ENCODE data around the gene JAK2. TPM values are rescaled to one million over a fixed set of nuclear protein-coding genes. Genes with fewer than 3 reads are reported as not detected.

The JAK2 gene
- total and polyA plus RNA-seq, 2 of the 4 experiments (the other 2 are of a cell fraction), result 2.3 to 6.1 TPM

- no peak for TF ChIP-seq RCOR1 (IDR thresholded peaks at IDR 0.05; ENCODE audit: insufficient replicate concordance, low read length)
Observed at GRCh38 chr9:4987961-4988421, 2.9 kb downstream of the JAK2 start (continued).

- Histone ChIP-seq H3K27ac (ENCODE audit: insufficient read depth, low read length) (no peak overlapping the region), H3K9ac (ENCODE audit: low read depth, low read length) (no peak overlapping the region), H3K4me2 (ENCODE audit: low read depth, low read length) (no peak overlapping the region), H3K36me3 (ENCODE audit: control insufficient read depth, insufficient read depth, low read length) (peaks cover 10% of the 10 kb centered on the region), H4K20me1 (ENCODE audit: insufficient read depth, low read length) (no peaks in the 10 kb centered on the region), H4K91ac (ENCODE audit: insufficient read depth, low read depth, low read length) (no peak overlapping the region), H2AFZ (replicated peaks; ENCODE audit: low read length, poor library complexity) (no peak overlapping the region), H3K14ac (replicated peaks; ENCODE audit: low read depth, low read length) (no peak overlapping the region), H3K79me1 (ENCODE audit: low read depth in 1 of 2, low read length in 2 of 2) (peaks cover 26 to 50% of the 10 kb centered on the region in 2 experiments), H4K5ac (ENCODE audit: low read depth, low read length) (no peak overlapping the region), H2BK5ac (ENCODE audit: low read depth, low read length, poor library complexity, severe bottlenecking) (no peak overlapping the region), H2BK20ac (ENCODE audit: low read depth, low read length) (no peak overlapping the region), H3K56ac (ENCODE audit: extremely low read depth, insufficient read depth, low read length) (no peak overlapping the region), H3K18ac (ENCODE audit: low read depth, low read length) (no peak overlapping the region), H3K27me3 (ENCODE audit: control insufficient read depth, insufficient read depth, low read length) (no peaks in the 10 kb centered on the region), H3K4me1 (ENCODE audit: control insufficient read depth, insufficient read depth, low read length) (no peaks in the 10 kb centered on the region), H2AK5ac (ENCODE audit: low read depth, low read length) (no peak overlapping the region), H2AK9ac (replicated peaks; ENCODE audit: low read depth, low read length, poor library complexity) (no peak overlapping the region), H4K8ac (ENCODE audit: low read depth in 2 of 2, low read length in 2 of 2) (no peak overlapping the region), H3K9me3 (ENCODE audit: control insufficient read depth, insufficient read depth, low read length) (peaks cover 6% of the 10 kb centered on the region), H3K4me3 (ENCODE audit: insufficient read depth, low read depth, low read length) (no peak overlapping the region), H2BK120ac (ENCODE audit: low read depth, low read length) (no peak overlapping the region), H3K9me1 (ENCODE audit: insufficient read depth, low read length) (no peaks in the 10 kb centered on the region), H3K4ac (ENCODE audit: low read depth, low read length) (no peak overlapping the region), H3K23ac (ENCODE audit: low read depth, low read length) (no peak overlapping the region), H2BK15ac (ENCODE audit: low read depth, low read length) (no peak overlapping the region)
- no TSS peak for BruUV-seq (replicated peaks)
- in situ Hi-C loops (cut with MboI; ENCODE audit: low sequenced_read_pairs), result no loop called here
- POLR2A ChIA-PET (ENCODE audit: unreplicated experiment), result no interaction called here
- DNase-seq (no peak), ATAC-seq (ENCODE audit: low read depth) (no peak)
- CTCF ChIA-PET, result interaction anchor here (0.6 to 0.9 kb wide), 2 partner anchors 233 to 608 kb away, joined by 3 to 6 read pairs; no protein-coding TSS in a partner anchor
- WGBS, 2 experiments (ENCODE audit: extremely low coverage in 2 of 2, insufficient read length in 1 of 2), result no CpG with 5 or more reads among the region's 1 CpG
- dilution Hi-C loops (cut with HindIII; ENCODE audit: low sequenced_read_pairs, unreplicated experiment), result no loop called here
- no peak for TF ChIP-seq MAFK (IDR thresholded peaks at IDR 0.05; ENCODE audit: low read depth, low read length)
- no peak for TF ChIP-seq ELK1 (IDR thresholded peaks at IDR 0.05; ENCODE audit: borderline replicate concordance, low read depth, low read length)
- no peak for TF ChIP-seq RCOR1 (IDR thresholded peaks at IDR 0.05; ENCODE audit: insufficient replicate concordance, low read length)
- TF ChIP-seq POLR2A (IDR thresholded peaks at IDR 0.05; ENCODE audit: low read depth, low read length), result no peak
- TF ChIP-seq SMC3 (IDR thresholded peaks at IDR 0.05; ENCODE audit: low read depth, low read length), result no peak
- no peak for TF ChIP-seq MXI1 (IDR thresholded peaks at IDR 0.05; ENCODE audit: borderline replicate concordance, low read depth, low read length)
- no peak for TF ChIP-seq CEBPB (IDR thresholded peaks at IDR 0.05; ENCODE audit: low read depth, low read length)
- TF ChIP-seq RFX5 (IDR thresholded peaks at IDR 0.05; ENCODE audit: low read depth, low read length), result no peak
- no peak for TF ChIP-seq MAZ (IDR thresholded peaks at IDR 0.05; ENCODE audit: borderline replicate concordance, low read depth, low read length)
- TF ChIP-seq CTCF (conservative IDR thresholded peaks at IDR 0.05; ENCODE audit: low read depth, low read length), result no peak
- intact Hi-C loops (cut with micrococcal nuclease), result no loop called here
Observed at GRCh38 chr9:4992872-4993271, 7.8 kb downstream of the JAK2 start.
